Tibial artery (tissue), 4 donors: ENCODE data around the gene RSPH6A.
A peak's percentile ranks its signal among the peaks of the same experiment; 100 is the strongest.

Experiments
- DNase-seq, 2 donors: peaks; one replicate each; pipeline ENCODE4 v3.0.0-alpha.2; 2019
- H3K27ac ChIP-seq, 2 donors: fragments of 200-600 bp; sonication (generic) in 1 of 2; 1 replicate in 1 of 2; 2 replicates in 1 of 2; pipeline ENCODE4 v1.5.1; 2018 to 2019; ENCODE audit warnings: mild to moderate bottlenecking in 1 of 2
- H3K27me3 ChIP-seq, 2 donors: fragments of 200-600 bp; sonication (generic) in 1 of 2; one replicate each; pipeline versions ENCODE4 v1.5.1 to v1.6.0; 2016 to 2019
- H3K36me3 ChIP-seq, 3 donors: fragments of 200-600 bp; sonication (generic) in 2 of 3; one replicate each; pipeline ENCODE4 v1.5.1; 2016 to 2019; ENCODE audit warnings: mild to moderate bottlenecking in 2 of 3
- H3K4me1 ChIP-seq, 4 donors: fragments of 200-600 bp; sonication (generic) in 2 of 4; 1 replicate in 3 of 4; 2 replicates in 1 of 4; pipeline ENCODE4 v1.5.1; 2016 to 2019
- H3K4me3 ChIP-seq, 2 donors: fragments of 200-600 bp; sonication (generic) in 1 of 2; 1 replicate in 1 of 2; 2 replicates in 1 of 2; pipeline ENCODE4 v1.5.1; 2018 to 2019; ENCODE audit warnings: mild to moderate bottlenecking in 2 of 2
- H3K9me3 ChIP-seq, 3 donors: fragments of 200-600 bp; sonication (generic) in 1 of 3; one replicate each; pipeline ENCODE4 v1.5.1; 2016 to 2019
- intact Hi-C: fragments of 100-400 bp; cut with DNase I; formaldehyde crosslinking; loops from one replicate; pipeline ENCODE4 v1.15.0; 2023; ENCODE audit warnings: low total_unique reads
- TF ChIP-seq, protein P1 (sequence below), 2 experiments: fragments of 200-600 bp in 1 of 2; fragments of 450-650 bp in 1 of 2; IDR thresholded peaks; one replicate each; pipeline ENCODE4 v1.5.1; 2017 to 2019; ENCODE audit warnings: antibody characterized with exemption in 2 of 2, mild to moderate bottlenecking in 1 of 2, moderate library complexity in 1 of 2

RSPH6A gene

DNA sequence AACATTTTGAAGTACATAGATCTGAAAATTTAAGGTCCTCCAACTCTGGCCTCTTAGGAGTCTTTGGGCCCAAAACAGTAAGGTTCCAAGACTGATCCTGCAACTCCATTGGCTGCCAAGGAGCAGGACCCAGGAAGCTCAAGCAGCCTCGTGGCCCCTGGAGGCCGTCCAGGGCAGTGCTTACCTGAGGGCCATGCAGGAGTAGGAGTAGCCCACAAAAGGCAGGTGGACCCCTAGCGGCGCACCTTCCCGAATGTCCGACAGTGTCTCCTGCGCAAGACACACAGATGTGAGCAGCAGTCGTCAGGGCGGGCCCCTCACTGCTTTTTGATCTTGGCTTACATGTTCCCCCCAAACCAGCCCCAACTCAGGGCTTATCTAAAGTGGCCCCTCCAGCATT lies 40.3 kb downstream of the RSPH6A start:
- H3K27me3 ChIP-seq: no peaks in the 10 kb centered on the region
- no peak overlapping the region for H3K4me3 ChIP-seq
- DNase-seq: no peak
- H3K9me3 ChIP-seq: no peaks in the 10 kb centered on the region
- H3K27ac ChIP-seq: no peak overlapping the region
- peaks cover 44 to 65% (median 46%) of the 10 kb centered on the region in 3 donors for H3K36me3 ChIP-seq
- peaks cover 0 to 31% (median 22%) of the 10 kb centered on the region in 4 donors for H3K4me1 ChIP-seq
- TF ChIP-seq, protein P1, sequence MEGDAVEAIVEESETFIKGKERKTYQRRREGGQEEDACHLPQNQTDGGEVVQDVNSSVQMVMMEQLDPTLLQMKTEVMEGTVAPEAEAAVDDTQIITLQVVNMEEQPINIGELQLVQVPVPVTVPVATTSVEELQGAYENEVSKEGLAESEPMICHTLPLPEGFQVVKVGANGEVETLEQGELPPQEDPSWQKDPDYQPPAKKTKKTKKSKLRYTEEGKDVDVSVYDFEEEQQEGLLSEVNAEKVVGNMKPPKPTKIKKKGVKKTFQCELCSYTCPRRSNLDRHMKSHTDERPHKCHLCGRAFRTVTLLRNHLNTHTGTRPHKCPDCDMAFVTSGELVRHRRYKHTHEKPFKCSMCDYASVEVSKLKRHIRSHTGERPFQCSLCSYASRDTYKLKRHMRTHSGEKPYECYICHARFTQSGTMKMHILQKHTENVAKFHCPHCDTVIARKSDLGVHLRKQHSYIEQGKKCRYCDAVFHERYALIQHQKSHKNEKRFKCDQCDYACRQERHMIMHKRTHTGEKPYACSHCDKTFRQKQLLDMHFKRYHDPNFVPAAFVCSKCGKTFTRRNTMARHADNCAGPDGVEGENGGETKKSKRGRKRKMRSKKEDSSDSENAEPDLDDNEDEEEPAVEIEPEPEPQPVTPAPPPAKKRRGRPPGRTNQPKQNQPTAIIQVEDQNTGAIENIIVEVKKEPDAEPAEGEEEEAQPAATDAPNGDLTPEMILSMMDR (IDR thresholded peaks at IDR 0.05): no peak
- intact Hi-C loops: no loop called here

DNA sequence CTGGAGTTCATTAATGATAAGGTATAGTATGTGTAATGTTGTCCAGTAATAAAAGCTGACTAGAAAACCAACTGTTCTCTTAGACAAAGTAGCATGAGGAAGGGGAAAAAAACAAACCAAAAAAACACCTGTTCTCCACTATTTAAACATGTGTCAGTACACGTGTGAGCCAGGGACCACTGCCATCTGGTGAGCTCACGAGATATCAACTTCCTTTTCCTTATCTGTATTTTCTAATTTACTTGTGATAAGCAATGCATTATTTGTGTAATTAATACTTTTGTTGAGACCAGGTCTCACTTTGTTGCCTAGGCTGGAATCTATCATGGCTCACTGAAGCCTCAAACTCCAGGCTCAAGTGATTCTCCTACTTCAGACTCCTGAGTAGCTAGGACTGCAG lies 41.7 kb downstream of the RSPH6A start:
- Histone ChIP-seq H3K4me3 (no peak overlapping the region), H3K4me1 (peaks cover 0 to 17% (median 13%) of the 10 kb centered on the region in 4 donors), H3K36me3 (peaks cover 37 to 56% (median 37%) of the 10 kb centered on the region in 3 donors), H3K27me3 (no peaks in the 10 kb centered on the region), H3K9me3 (no peaks in the 10 kb centered on the region), H3K27ac (peak overlapping the region in 1 of 2 donors; percentile 95)
- intact Hi-C loops: no loop called here
- no peak for DNase-seq
- TF ChIP-seq, protein P1 (IDR thresholded peaks at IDR 0.05): no peak

DNA sequence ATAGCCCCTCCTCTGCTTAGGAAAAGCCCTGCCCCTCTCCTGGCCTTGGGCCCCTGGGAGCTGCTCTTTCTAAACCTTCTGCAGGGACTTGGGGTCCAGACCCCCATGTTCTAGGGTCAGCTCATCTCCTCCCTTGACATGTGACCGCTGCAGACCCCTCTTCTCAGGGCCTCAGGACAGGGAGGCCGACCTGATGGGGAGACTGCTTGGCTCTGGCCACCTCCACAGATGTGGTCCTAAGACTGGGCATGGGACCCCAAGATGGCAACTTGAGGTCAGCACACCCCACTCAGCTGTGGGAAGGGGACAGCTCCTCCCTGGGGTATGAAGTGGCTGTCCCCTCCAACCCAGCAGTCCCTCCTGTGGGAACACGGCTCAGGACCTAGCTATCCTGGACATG lies 42.2 kb downstream of the RSPH6A start:
- Histone ChIP-seq H3K4me3 (no peak overlapping the region), H3K27me3 (no peaks in the 10 kb centered on the region), H3K27ac (peak overlapping the region in 1 of 2 donors; percentile 95), H3K9me3 (no peaks in the 10 kb centered on the region), H3K36me3 (peaks cover 32 to 51% (median 33%) of the 10 kb centered on the region in 3 donors), H3K4me1 (peaks cover 0 to 14% (median 12%) of the 10 kb centered on the region in 4 donors)
- intact Hi-C loops: no loop called here
- DNase-seq: no peak
- TF ChIP-seq, protein P1 (IDR thresholded peaks at IDR 0.05): no peak

DNA sequence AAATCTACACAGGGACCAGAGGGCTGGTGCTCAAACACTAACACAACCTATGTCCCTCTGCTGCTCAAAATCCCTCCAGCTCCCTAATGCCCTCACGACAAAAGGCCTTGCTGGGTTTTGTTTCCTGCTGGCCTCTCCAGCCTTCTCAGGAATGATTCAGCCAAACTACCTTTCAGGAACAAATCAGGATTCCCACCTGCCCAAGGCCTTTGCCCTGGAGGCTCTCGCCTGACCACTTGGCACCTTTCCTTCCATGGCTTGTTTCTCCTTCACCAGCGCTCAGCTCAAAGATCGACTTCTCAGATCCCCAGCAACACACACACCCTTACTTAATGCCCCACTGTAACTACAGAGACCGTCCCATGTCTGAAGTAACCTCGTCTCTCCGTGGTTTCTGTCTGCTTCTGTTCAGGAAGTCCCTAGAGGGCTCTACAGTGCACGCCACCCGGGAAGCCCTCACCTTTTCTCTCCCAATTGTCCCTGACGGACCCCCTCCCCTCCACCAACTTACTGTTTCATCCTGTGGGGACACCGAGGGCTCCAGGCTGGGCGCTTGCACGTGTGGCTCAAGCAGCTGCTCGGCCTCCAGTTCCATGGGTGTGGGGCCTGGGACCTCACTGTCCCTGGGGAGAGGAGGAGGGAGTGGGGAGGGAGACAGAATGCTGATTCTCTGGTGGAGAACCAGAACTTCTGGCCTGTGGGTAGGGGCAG lies 42.8 kb downstream of the RSPH6A start:
- H3K27me3 ChIP-seq: no peaks in the 10 kb centered on the region
- H3K27ac ChIP-seq: peak overlapping the region; percentile 95 to 98
- H3K4me3 ChIP-seq: no peak overlapping the region
- H3K4me1 ChIP-seq: peaks cover 0 to 14% (median 11%) of the 10 kb centered on the region in 4 donors
- peaks cover 26 to 45% (median 26%) of the 10 kb centered on the region in 3 donors for H3K36me3 ChIP-seq
- intact Hi-C loops: no loop called here
- TF ChIP-seq, protein P1 (IDR thresholded peaks at IDR 0.05): no peak
- H3K9me3 ChIP-seq: no peaks in the 10 kb centered on the region
- no peak for DNase-seq

DNA sequence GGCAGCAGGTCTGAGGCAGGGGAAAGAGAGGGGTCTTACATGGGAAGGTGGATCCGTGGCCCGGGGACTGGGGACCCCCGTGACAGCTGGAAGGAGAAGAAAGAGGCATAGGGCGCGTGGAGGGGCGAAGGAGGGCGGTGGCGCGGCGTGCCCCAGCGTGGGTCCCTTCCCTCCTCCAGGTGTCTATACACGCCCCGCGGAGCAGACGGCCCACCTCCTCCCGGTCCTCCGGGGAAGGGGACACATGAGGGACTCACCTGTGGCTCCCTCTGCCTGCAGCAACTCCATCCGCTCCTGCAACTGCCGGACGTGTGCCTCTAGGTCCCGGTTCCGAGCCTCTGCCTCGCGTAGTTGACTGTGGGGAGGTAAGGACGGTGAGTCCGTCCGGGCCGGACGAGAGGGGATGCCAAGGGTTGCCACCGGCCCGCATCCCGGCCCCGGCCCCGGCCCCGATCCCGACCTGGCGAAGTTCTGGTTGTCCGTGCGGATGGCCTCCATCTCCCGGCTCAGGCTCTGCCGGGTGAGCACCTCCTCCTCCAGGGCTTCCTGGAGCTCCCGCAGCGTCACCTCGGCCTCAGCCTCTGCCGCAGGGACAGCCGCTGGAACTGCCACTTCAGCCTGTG lies 43.7 kb downstream of the RSPH6A start:
- Histone ChIP-seq H3K4me3 (peak overlapping the region in 1 of 2 donors; percentile 55), H3K27ac (peak overlapping the region; percentile 95 to 98), H3K9me3 (no peaks in the 10 kb centered on the region), H3K36me3 (peaks cover 17 to 36% (median 18%) of the 10 kb centered on the region in 3 donors), H3K27me3 (no peaks in the 10 kb centered on the region), H3K4me1 (peaks cover 0 to 22% (median 16%) of the 10 kb centered on the region in 4 donors)
- TF ChIP-seq, protein P1 (IDR thresholded peaks at IDR 0.05): no peak
- DNase-seq: peak in 1 of 2 donors; percentile 76
- intact Hi-C loops: no loop called here
